IPS-11a (cell line): Measurements from ENCODE around the gene TRRAP.

Experiments used
- H3K4me3 ChIP-seq: one replicate; pipeline ENCODE4 v1.5.1; 2013; ENCODE audit warnings: low read depth, low read length, control low read depth

Gene TRRAP

GRCh38 chr7:99027241-99027640 is 148.9 kb downstream of the TRRAP start:
- no peak overlapping the region for H3K4me3 ChIP-seq

- no peak overlapping the region for H3K4me3 ChIP-seq
Measured at GRCh38 chr7:99027841-99028240, 149.5 kb downstream of the TRRAP start.

- no peak overlapping the region for H3K4me3 ChIP-seq
Measured at GRCh38 chr7:99028261-99028973, 150.1 kb downstream of the TRRAP start.

GRCh38 chr7:99029466-99030435 is 151.4 kb downstream of the TRRAP start:
- H3K4me3 ChIP-seq: no peak overlapping the region

GRCh38 chr7:99030457-99030856 is 152.1 kb downstream of the TRRAP start:
- no peak overlapping the region for H3K4me3 ChIP-seq

GRCh38 chr7:99030951-99031350 is 152.6 kb downstream of the TRRAP start:
- no peak overlapping the region for H3K4me3 ChIP-seq

- H3K4me3 ChIP-seq: no peak overlapping the region
Measured at GRCh38 chr7:99031496-99031895, 153.2 kb downstream of the TRRAP start.

GRCh38 chr7:99032928-99033327 is 154.6 kb downstream of the TRRAP start:
- H3K4me3 ChIP-seq: no peak overlapping the region

GRCh38 chr7:99033765-99034164 is 155.4 kb downstream of the TRRAP start:
- H3K4me3 ChIP-seq: no peak overlapping the region

- no peak overlapping the region for H3K4me3 ChIP-seq
Measured at GRCh38 chr7:99034932-99035722, 156.8 kb downstream of the TRRAP start.

GRCh38 chr7:99035723-99036545 is 157.6 kb downstream of the TRRAP start:
- H3K4me3 ChIP-seq: no peak overlapping the region

GRCh38 chr7:99036546-99037111 is 158.3 kb downstream of the TRRAP start:
- H3K4me3 ChIP-seq: no peak overlapping the region

- no peak overlapping the region for H3K4me3 ChIP-seq
Measured at GRCh38 chr7:99037327-99037940, 159.1 kb downstream of the TRRAP start.

- H3K4me3 ChIP-seq: no peak overlapping the region
Measured at GRCh38 chr7:99038086-99038855, 159.9 kb downstream of the TRRAP start.

- H3K4me3 ChIP-seq: no peak overlapping the region
Measured at GRCh38 chr7:99039384-99039891, 161.1 kb downstream of the TRRAP start.

GRCh38 chr7:99040104-99040958 is 162.0 kb downstream of the TRRAP start:
- H3K4me3 ChIP-seq: no peak overlapping the region

GRCh38 chr7:99041526-99041925 is 163.2 kb downstream of the TRRAP start:
- H3K4me3 ChIP-seq: no peak overlapping the region

GRCh38 chr7:99042957-99043356 is 164.6 kb downstream of the TRRAP start:
- H3K4me3 ChIP-seq: no peak overlapping the region
